ENCODE results near the gene IL17D. TPM values are rescaled to one million over a fixed set of nuclear protein-coding genes. Genes with fewer than 3 reads are reported as not detected.
"Not testable (repeated sequence)": the region's sequence is repeated elsewhere in the genome, so short reads cannot be mapped to it uniquely, and the experiment has no call there.

The IL17D gene
- 2.7 TPM for polyA plus RNA-seq (2012; ENCODE audit: missing spikeins)

DNA sequence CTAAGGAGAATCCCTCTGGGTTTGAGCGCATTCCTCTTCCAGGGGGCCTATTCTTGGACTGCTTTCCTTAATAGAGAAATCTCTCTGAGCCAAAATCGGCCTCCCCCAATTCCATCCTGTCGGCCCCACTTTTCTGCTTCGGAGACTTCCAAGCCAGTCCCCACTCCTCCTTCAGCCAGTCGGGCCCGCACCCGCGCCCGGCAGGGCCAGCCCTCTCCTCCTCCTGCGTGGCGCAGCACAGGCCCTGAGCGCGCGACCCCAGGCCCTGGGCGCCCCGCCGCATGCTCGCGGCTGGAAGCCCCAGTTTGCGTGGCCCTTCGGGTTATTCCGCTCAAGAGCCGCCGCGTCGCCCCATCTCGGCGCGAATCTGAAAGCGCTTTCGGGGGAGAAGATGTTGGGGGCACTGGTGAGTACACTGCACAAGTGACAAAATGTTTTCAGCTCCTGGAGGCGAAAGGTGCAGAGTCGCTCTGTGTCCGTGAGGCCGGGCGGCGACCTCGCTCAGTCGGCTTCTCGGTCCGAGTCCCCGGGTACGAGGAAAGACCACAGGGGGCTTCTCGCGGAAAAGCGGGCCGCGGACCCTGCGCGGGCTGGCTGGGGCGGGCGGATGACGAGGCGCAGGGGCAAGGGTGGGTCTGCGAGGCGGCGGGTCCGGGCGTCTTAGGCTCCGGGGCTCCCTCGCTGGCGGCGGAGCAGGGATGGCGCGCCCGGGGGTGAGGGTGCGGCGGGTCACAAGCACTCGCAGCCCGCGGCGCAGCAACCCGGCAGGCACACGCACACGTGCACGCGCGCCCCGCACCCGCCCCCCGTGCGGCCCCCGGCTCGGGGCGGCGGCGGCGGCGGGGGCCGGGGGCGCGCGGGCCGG, at the start of gene IL17D:
Gene IL17D (plus strand): TSS at position 785 of the 865 bp plus-strand sequence. CDS start 303 bp downstream, outside the sequence.
- no peak for TF ChIP-seq TAF1 (IDR thresholded peaks at IDR 0.05; ENCODE audit: borderline replicate concordance, low read depth, low read length)
- no peak for TF ChIP-seq POLR2AphosphoS5 (IDR thresholded peaks at IDR 0.05; ENCODE audit: low read depth, low read length)
- no peak for TF ChIP-seq POLR2A (IDR thresholded peaks at IDR 0.05; ENCODE audit: low read depth, low read length)
- peak; percentile 57 for DNase-seq (ENCODE audit: insufficient read length)
- peak; percentile 14 for FAIRE-seq

DNA sequence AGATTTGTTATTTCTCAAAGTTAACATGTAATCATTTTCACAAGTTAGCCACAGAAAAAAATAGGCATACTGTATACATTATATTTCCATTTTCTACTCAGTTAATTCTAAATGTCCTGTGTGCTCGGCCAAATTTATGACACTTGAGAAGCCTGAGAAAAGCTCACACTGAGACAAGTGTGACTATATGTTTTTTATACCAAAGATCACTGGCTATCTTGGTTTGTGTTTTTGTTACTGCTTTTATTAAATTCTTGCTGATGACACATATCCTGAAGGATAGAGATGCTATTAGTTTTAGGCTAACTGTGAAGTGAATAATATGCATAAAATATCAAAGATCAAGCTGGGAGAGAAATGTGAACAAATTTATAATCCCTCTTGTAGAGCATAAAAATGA, 49.3 kb upstream of the IL17D start:
- no peak for FAIRE-seq
- DNase-seq (ENCODE audit: insufficient read length), result no peak
- TF ChIP-seq POLR2A (IDR thresholded peaks at IDR 0.05; ENCODE audit: low read depth, low read length), result no peak
- no peak for TF ChIP-seq TAF1 (IDR thresholded peaks at IDR 0.05; ENCODE audit: borderline replicate concordance, low read depth, low read length)
- TF ChIP-seq POLR2AphosphoS5 (IDR thresholded peaks at IDR 0.05; ENCODE audit: low read depth, low read length), result no peak

DNA sequence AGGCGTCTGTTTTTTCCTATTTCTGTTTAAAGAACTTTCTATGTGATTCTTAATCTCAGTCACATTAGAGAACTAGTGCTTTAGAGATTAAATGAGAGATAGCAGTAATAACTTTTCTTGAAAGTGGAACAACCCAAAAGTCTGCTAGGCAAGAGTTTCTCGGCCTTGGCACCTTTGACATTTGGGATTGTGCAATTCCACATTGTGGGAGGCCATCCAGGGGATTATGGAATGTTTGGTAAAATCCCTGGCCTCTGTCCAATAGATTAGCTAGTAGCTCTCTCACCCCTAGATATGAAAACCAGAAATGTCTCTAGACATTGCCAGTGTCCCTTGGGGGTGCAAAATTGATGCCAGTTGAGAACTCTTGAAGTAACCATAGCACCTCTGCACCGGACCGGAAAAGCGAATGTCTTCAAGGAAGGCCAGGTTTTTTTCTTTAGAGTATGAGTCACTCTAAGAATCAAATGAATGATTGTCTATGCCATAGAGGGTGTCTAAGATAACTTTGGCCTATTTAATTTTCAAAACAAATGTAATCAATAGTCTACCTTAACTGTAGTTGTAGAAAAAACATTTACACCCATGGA, 45.0 kb upstream of the IL17D start:
- no peak for TF ChIP-seq POLR2AphosphoS5 (IDR thresholded peaks at IDR 0.05; ENCODE audit: low read depth, low read length)
- TF ChIP-seq TAF1 (IDR thresholded peaks at IDR 0.05; ENCODE audit: borderline replicate concordance, low read depth, low read length), result no peak
- TF ChIP-seq POLR2A (IDR thresholded peaks at IDR 0.05; ENCODE audit: low read depth, low read length), result no peak
- DNase-seq (ENCODE audit: insufficient read length) (no peak), FAIRE-seq (no peak)

DNA sequence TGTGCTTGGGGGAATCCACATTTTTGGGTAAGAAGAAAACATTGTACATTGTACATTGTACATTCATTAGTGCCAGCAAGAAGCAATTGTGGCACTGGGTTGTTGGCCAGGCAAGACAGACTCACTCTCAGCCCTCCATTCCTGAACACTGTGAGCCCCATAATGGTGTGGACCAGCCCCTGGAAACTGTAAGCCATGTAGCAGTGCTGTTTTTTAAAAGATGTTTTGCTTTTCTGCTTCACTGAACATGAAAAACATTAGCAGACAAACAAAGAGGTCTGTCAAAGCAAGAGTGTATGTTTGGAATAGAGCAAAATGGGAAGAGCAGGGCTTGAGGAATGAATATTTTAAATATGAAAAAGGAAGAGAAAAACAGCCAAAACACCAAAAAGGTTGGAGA, 39.1 kb upstream of the IL17D start:
- DNase-seq (ENCODE audit: insufficient read length) (no peak), FAIRE-seq (no peak)
- no peak for TF ChIP-seq POLR2AphosphoS5 (IDR thresholded peaks at IDR 0.05; ENCODE audit: low read depth, low read length)

GRCh38 chr13:20666948-20667347, 36.6 kb upstream of the IL17D start:
- no peak for TF ChIP-seq POLR2A (IDR thresholded peaks at IDR 0.05; ENCODE audit: low read depth, low read length)
- TF ChIP-seq POLR2AphosphoS5 (IDR thresholded peaks at IDR 0.05; ENCODE audit: low read depth, low read length), result no peak
- no peak for TF ChIP-seq TAF1 (IDR thresholded peaks at IDR 0.05; ENCODE audit: borderline replicate concordance, low read depth, low read length)
- FAIRE-seq (no peak), DNase-seq (ENCODE audit: insufficient read length) (no peak)

DNA sequence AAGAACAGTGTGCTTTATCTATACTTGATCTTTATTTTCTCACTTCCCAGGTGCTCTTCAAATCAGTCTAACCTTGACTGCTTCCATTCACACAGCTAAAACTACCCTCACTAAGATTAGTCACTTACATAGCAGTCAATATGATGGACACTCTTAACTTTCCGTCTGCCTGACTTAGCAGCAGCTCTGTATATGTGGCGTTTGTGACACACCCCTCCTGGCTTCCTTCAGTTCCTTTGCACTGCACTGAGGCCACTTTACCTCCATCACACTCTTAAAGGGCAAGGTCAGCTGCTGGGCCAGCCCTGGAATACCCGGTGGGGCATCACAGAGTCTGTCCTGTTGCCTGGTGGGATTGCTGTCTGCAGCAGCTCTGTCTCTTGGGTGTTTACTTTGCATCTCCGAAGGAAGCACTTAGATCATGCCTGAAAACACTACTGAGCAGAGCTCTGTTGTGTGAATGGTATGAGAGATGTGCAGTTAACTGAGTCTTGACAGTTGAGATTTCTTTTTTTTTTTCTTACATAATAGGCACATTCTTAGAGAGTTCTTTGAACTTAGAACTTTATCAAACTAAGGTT, 35.6 kb upstream of the IL17D start:
- DNase-seq (ENCODE audit: insufficient read length) (no peak), FAIRE-seq (no peak)

DNA sequence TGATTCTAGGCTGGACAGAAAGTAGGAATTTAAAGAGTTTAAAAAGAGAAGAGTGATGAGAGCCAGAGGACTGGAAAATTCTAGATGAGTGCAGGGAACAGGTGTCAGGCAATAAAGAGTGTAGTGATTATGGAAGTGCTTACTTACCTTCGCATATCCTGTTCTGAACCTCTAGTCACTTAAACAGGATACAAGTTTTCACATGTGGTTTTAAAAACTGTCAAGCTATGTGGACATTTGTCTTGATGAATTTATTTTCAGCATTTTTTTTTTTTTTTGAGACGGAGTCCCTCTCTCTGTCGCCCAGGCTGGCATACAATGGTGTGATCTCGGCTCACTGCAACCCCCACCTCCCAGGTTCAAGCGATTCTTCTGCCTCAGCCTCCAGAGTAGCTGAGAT, 34.3 kb upstream of the IL17D start:
- FAIRE-seq (no peak), DNase-seq (ENCODE audit: insufficient read length) (no peak)
- TF ChIP-seq POLR2A (IDR thresholded peaks at IDR 0.05; ENCODE audit: low read depth, low read length) (no peak), POLR2AphosphoS5 (IDR thresholded peaks at IDR 0.05; ENCODE audit: low read depth, low read length) (no peak), TAF1 (IDR thresholded peaks at IDR 0.05; ENCODE audit: borderline replicate concordance, low read depth, low read length) (no peak)

More for the DNA sequence above, 35.6 kb upstream of the IL17D start:
- TF ChIP-seq POLR2AphosphoS5 (IDR thresholded peaks at IDR 0.05; ENCODE audit: low read depth, low read length), result no peak
- TF ChIP-seq TAF1 (IDR thresholded peaks at IDR 0.05; ENCODE audit: borderline replicate concordance, low read depth, low read length), result no peak
- no peak for TF ChIP-seq POLR2A (IDR thresholded peaks at IDR 0.05; ENCODE audit: low read depth, low read length)

DNA sequence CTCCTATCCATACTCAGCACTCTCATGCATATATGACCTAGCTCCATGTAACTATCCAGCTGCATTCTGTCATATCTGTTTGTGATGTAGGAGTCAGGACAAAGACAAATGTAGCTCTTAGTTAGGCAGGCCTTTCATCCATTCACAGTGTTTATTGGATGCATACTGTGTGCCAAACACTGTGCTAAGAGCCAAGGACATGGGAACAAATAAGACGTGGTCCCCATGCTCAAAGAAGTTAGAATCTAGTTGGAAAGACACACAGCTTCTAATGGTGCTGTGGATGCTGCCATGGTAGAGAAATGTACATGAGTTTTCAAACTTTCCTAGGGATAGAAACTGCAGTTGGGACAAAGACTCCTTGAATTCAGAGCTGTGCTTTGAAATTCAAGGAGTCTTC, 31.7 kb upstream of the IL17D start:
- no peak for FAIRE-seq
- DNase-seq (ENCODE audit: insufficient read length), result no peak
- TF ChIP-seq TAF1 (IDR thresholded peaks at IDR 0.05; ENCODE audit: borderline replicate concordance, low read depth, low read length) (no peak), POLR2AphosphoS5 (IDR thresholded peaks at IDR 0.05; ENCODE audit: low read depth, low read length) (no peak), POLR2A (IDR thresholded peaks at IDR 0.05; ENCODE audit: low read depth, low read length) (no peak)

GRCh38 chr13:20672772-20673171, 30.7 kb upstream of the IL17D start:
- FAIRE-seq (no peak), DNase-seq (ENCODE audit: insufficient read length) (no peak)
- TF ChIP-seq POLR2AphosphoS5 (IDR thresholded peaks at IDR 0.05; ENCODE audit: low read depth, low read length) (no peak), POLR2A (IDR thresholded peaks at IDR 0.05; ENCODE audit: low read depth, low read length) (no peak), TAF1 (IDR thresholded peaks at IDR 0.05; ENCODE audit: borderline replicate concordance, low read depth, low read length) (no peak)

DNA sequence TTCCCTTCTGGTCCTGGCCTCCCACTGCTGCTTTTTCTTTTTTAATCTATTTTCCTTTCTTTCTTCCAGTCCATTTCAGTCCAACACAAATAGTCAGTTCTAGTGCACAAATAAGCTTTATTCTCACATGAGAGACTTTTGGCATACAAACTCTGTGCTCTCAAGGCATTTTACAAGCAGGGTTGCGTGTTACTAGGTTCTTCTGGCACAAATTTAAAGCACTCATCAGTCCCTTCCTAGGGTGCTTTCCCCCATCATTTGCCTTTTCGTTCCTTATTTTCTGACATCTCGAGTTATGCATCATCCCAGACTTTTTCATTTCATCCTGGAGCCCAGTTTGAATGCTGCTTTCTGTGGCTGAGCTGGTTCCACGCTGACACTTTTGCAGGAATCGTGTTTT, 29.8 kb upstream of the IL17D start:
- no peak for DNase-seq (ENCODE audit: insufficient read length)
- no peak for FAIRE-seq
- no peak for TF ChIP-seq TAF1 (IDR thresholded peaks at IDR 0.05; ENCODE audit: borderline replicate concordance, low read depth, low read length)
- TF ChIP-seq POLR2AphosphoS5 (IDR thresholded peaks at IDR 0.05; ENCODE audit: low read depth, low read length), result no peak
- TF ChIP-seq POLR2A (IDR thresholded peaks at IDR 0.05; ENCODE audit: low read depth, low read length), result no peak

- FAIRE-seq, result no peak
These were observed 27.3 kb upstream of the IL17D start for GRCh38 chr13:20676213-20676612.

GRCh38 chr13:20678606-20679005, 24.9 kb upstream of the IL17D start:
- DNase-seq (ENCODE audit: insufficient read length); FAIRE-seq: not testable (repeated sequence)

More at GRCh38 chr13:20676213-20676612, 27.3 kb upstream of the IL17D start:
- DNase-seq (ENCODE audit: insufficient read length), result no peak
- no peak for TF ChIP-seq TAF1 (IDR thresholded peaks at IDR 0.05; ENCODE audit: borderline replicate concordance, low read depth, low read length)
- TF ChIP-seq POLR2A (IDR thresholded peaks at IDR 0.05; ENCODE audit: low read depth, low read length), result no peak
- TF ChIP-seq POLR2AphosphoS5 (IDR thresholded peaks at IDR 0.05; ENCODE audit: low read depth, low read length), result no peak

All from GM12892 (cell line).